Measurements from ENCODE around the gene MMP24OS. TPM values are rescaled to one million over a fixed set of nuclear protein-coding genes. Genes with fewer than 3 reads are reported as not detected.
A peak's percentile ranks its signal among the peaks of the same experiment; 100 is the strongest.
"Not testable (repeated sequence)": the region's sequence is repeated elsewhere in the genome, so short reads cannot be mapped to it uniquely, and the experiment has no call there.

Gene MMP24OS
- total and polyA plus RNA-seq, 5 donors from 2014 or later, result 8.7 to 50.6 (median 9.6) TPM

DNA sequence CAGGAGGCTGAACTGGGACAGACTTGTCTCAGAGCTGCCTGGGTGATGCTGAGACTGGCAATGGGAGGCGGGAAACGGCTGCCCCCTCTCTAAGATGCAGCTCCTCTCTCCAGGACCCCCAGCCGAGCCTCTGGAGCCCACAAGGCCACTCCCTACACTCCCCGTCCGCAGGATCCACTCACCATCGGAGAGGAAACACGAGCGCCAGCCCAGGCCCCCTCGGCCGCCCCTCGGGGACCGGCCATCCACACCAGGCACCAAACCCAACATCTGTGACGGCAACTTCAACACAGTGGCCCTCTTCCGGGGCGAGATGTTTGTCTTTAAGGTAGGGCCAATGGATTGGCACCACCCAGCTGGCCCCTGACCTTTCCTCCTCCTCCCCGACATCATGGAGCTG lies 10.8 kb downstream of the MMP24OS start:
- no peak for ATAC-seq (ENCODE audit: low read depth in 2 of 2)

DNA sequence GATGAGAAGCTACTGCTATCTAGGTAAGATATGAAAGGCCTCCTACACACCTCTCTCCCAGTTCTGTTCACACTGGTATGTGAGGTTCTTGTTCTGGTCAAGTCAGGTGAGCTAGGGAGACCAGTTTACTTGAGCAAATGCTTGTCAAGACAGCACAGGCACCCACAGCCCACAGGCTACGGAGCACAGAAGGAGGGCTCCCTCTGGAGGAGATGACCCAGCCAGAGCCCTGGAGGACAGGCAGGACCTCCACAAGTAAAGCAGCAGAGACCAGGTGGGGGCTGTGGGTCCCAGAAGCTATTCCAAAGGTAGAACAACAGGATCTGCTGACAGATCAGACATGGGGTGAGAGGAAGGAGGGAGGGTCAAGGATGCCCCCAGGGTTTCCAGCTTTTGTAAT lies 13.2 kb downstream of the MMP24OS start:
- Mint-ChIP-seq H3K27me3 (no peaks in the 10 kb centered on the region), H3K9me3 (no peaks in the 10 kb centered on the region), H3K4me3 (no peak overlapping the region), H3K36me3 (peaks cover 22% of the 10 kb centered on the region), H3K4me1 (peaks cover 0 to 16% (median 6%) of the 10 kb centered on the region in 4 donors), H3K27ac (peak overlapping the region in 1 of 3 donors; percentile 38)
- no peaks in the 10 kb centered on the region for H3K27me3 ChIP-seq (ENCODE audit: control insufficient read depth, insufficient read depth, low read length)
- H3K9me3 ChIP-seq (ENCODE audit: control insufficient read depth in 2 of 2, low read length in 2 of 2), result no peaks in the 10 kb centered on the region
- no peaks in the 10 kb centered on the region for H3K4me1 ChIP-seq (ENCODE audit: control insufficient read depth, insufficient read depth, low read length, poor library complexity, severe bottlenecking)
- ATAC-seq (ENCODE audit: low read depth in 2 of 2), result no peak
- DNase-seq, result no peak
- H3K4me3 ChIP-seq (ENCODE audit: low read depth, low read length), result no peak overlapping the region
- H3K27ac ChIP-seq (ENCODE audit: insufficient read depth, low read length, poor library complexity, severe bottlenecking), result no peak overlapping the region
- peaks cover 24% of the 10 kb centered on the region for H3K36me3 ChIP-seq (ENCODE audit: control insufficient read depth, insufficient read depth, low read length)

More for the DNA sequence above, 10.8 kb downstream of the MMP24OS start:
- Mint-ChIP-seq H3K4me1 (peaks cover 0 to 16% (median 6%) of the 10 kb centered on the region in 4 donors), H3K9me3 (no peaks in the 10 kb centered on the region), H3K4me3 (no peak overlapping the region), H3K36me3 (peaks cover 28% of the 10 kb centered on the region), H3K27ac (no peak overlapping the region), H3K27me3 (no peaks in the 10 kb centered on the region)
- H3K36me3 ChIP-seq (ENCODE audit: control insufficient read depth, insufficient read depth, low read length), result peaks cover 33% of the 10 kb centered on the region
- H3K27me3 ChIP-seq (ENCODE audit: control insufficient read depth, insufficient read depth, low read length), result no peaks in the 10 kb centered on the region
- H3K4me1 ChIP-seq (ENCODE audit: control insufficient read depth, insufficient read depth, low read length, poor library complexity, severe bottlenecking), result no peaks in the 10 kb centered on the region
- no peak overlapping the region for H3K27ac ChIP-seq (ENCODE audit: insufficient read depth, low read length, poor library complexity, severe bottlenecking)
- no peaks in the 10 kb centered on the region for H3K9me3 ChIP-seq (ENCODE audit: control insufficient read depth in 2 of 2, low read length in 2 of 2)
- no peak overlapping the region for H3K4me3 ChIP-seq (ENCODE audit: low read depth, low read length)
- DNase-seq, result no peak

DNA sequence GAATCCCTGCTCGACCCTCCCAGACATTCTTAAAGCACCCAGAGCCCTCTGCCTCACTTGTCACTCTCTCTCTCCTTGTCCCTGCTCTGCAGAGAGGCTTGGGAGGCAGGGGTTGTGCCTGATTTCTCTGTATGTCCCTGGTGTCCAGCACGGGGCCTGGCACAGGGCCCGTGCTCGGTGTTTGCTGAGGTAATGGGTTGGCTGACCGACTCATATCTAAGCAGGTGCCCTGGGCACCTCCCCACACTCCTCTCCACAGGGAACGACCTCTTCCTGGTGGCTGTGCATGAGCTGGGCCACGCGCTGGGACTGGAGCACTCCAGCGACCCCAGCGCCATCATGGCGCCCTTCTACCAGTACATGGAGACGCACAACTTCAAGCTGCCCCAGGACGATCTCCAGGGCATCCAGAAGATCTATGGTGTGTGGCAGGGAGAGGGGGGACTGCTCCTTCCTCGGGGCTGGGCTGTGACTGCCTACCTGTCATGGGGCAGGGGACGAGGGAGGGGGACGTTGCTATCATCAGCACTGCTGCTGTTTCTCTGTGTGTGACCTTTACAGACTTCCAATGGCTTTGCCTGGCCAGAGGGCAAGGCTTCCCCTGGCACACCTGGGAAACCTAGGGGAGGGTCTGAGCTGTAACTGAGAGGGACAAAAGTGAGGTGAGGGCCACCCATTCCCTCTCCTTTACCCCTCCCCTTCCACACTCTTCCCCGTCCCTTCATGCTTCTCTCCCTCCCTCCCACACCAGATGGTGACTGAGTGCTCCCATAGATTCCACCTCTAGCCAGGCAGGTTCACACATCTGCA lies 14.2 kb downstream of the MMP24OS start:
- peaks cover 0 to 12% (median 6%) of the 10 kb centered on the region in 4 donors for H3K4me1 Mint-ChIP-seq
- H3K27me3 Mint-ChIP-seq, result no peaks in the 10 kb centered on the region
- Histone ChIP-seq H3K36me3 (ENCODE audit: control insufficient read depth, insufficient read depth, low read length) (peaks cover 25% of the 10 kb centered on the region), H3K27ac (ENCODE audit: insufficient read depth, low read length, poor library complexity, severe bottlenecking) (no peak overlapping the region), H3K4me1 (ENCODE audit: control insufficient read depth, insufficient read depth, low read length, poor library complexity, severe bottlenecking) (no peaks in the 10 kb centered on the region), H3K9me3 (ENCODE audit: control insufficient read depth in 2 of 2, low read length in 2 of 2) (no peaks in the 10 kb centered on the region), H3K4me3 (ENCODE audit: low read depth, low read length) (no peak overlapping the region), H3K27me3 (ENCODE audit: control insufficient read depth, insufficient read depth, low read length) (no peaks in the 10 kb centered on the region)
- H3K9me3 Mint-ChIP-seq, result no peaks in the 10 kb centered on the region
- DNase-seq, result no peak
- peak overlapping the region in 2 of 3 donors; percentile 73 to 76 for H3K27ac Mint-ChIP-seq
- no peak overlapping the region for H3K4me3 Mint-ChIP-seq
- ATAC-seq (ENCODE audit: low read depth in 2 of 2), result no peak
- peaks cover 26% of the 10 kb centered on the region for H3K36me3 Mint-ChIP-seq

DNA sequence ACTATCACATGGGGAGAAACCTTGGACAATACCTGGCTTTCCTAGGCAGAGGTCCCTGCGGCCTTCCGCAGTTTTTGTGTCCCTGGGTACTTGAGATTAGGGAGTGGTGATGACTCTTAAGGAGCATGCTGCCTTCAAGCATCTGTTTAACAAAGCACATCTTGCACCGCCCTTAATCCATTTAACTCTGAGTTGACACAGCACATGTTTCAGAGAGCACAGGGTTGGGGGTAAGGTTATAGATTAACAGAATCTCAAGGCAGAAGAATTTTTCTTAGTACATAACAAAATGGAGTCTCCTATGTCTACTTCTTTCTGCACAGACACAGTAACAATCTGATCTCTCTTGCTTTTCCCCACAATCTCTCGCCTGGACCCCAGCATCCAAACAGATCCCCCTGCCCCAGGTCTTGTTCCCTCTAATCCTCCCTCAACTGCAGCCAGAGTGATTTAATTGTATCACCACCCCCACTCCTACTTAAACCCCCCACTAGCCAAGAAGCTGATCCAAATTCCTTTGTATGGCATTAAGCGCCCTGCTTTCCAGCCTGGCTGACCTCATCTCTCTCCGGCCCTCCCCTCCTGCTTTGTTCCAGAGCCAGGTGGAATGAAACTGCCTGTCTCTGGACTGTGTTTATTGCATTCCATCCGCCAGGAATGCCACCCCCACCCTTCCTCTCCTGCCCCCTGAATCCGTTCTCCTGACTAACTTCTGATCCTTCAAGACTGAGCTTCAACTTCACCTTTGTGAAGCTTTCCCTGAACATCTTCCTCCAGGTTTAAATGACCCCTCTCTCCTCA lies 15.0 kb downstream of the MMP24OS start:
- not testable (repeated sequence) for H3K9me3 Mint-ChIP-seq; H3K4me1 ChIP-seq (ENCODE audit: control insufficient read depth, insufficient read depth, low read length, poor library complexity, severe bottlenecking); H3K27me3 ChIP-seq (ENCODE audit: control insufficient read depth, insufficient read depth, low read length); H3K4me1 Mint-ChIP-seq; H3K4me3 ChIP-seq (ENCODE audit: low read depth, low read length); ATAC-seq (ENCODE audit: low read depth in 2 of 2); DNase-seq; H3K27ac ChIP-seq (ENCODE audit: insufficient read depth, low read length, poor library complexity, severe bottlenecking); H3K27me3 Mint-ChIP-seq; H3K9me3 ChIP-seq (ENCODE audit: control insufficient read depth in 2 of 2, low read length in 2 of 2)
- Mint-ChIP-seq H3K4me3 (peak overlapping the region in 1 of 4 donors; percentile 47), H3K27ac (peak overlapping the region in 1 of 3 donors; percentile 73), H3K36me3 (peaks cover 31% of the 10 kb centered on the region)
- H3K36me3 ChIP-seq (ENCODE audit: control insufficient read depth, insufficient read depth, low read length), result peaks cover 20% of the 10 kb centered on the region

DNA sequence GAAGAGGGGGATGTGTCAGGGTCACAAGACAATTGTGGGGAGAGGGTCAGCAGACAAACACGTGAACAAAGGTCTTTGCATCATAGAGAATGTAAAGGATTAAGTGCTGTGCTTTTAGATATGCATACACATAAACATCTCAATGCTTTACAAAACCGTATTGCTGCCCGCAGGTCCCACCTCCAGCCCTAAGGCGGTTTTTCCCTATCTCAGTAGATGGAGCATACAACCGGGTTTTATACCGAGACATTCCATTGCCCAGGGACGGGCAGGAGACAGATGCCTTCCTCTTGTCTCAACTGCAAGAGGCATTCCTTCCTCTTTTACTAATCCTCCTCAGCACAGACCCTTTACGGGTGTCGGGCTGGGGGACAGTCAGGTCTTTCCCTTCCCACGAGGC lies 15.6 kb downstream of the MMP24OS start:
- H3K4me3 ChIP-seq (ENCODE audit: low read depth, low read length); DNase-seq; ATAC-seq (ENCODE audit: low read depth in 2 of 2); H3K4me1 Mint-ChIP-seq; H3K9me3 Mint-ChIP-seq; H3K4me1 ChIP-seq (ENCODE audit: control insufficient read depth, insufficient read depth, low read length, poor library complexity, severe bottlenecking); H3K27ac ChIP-seq (ENCODE audit: insufficient read depth, low read length, poor library complexity, severe bottlenecking); H3K27ac Mint-ChIP-seq; H3K27me3 Mint-ChIP-seq; H3K4me3 Mint-ChIP-seq; H3K27me3 ChIP-seq (ENCODE audit: control insufficient read depth, insufficient read depth, low read length); H3K9me3 ChIP-seq (ENCODE audit: control insufficient read depth in 2 of 2, low read length in 2 of 2): not testable (repeated sequence)
- H3K36me3 Mint-ChIP-seq, result peaks cover 26% of the 10 kb centered on the region
- H3K36me3 ChIP-seq (ENCODE audit: control insufficient read depth, insufficient read depth, low read length), result peaks cover 14% of the 10 kb centered on the region

DNA sequence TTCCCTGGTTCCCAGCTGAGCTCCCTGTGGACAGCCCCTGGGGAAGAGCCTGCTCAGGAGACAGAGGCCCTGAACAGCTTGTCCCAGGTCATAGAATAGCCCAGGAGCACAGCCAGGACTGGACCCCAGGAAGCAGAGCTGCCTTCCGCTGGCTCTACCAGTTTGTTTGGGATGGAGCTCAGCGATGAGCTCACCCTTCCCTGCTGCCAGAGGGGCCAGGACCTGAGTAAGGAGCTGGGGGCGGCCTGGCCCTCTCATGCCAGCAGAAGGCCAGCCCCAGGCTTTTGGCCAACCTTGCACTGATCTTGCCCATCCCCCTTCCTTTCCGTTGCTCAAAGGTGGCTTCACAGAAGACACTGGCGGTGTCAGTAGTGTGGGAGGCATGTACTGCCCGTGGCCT lies 17.5 kb downstream of the MMP24OS start:
- Mint-ChIP-seq H3K4me1 (peaks cover 0 to 9% (median 4%) of the 10 kb centered on the region in 4 donors), H3K4me3 (no peak overlapping the region), H3K27me3 (no peaks in the 10 kb centered on the region), H3K9me3 (no peaks in the 10 kb centered on the region), H3K36me3 (peaks cover 28% of the 10 kb centered on the region), H3K27ac (no peak overlapping the region)
- H3K4me3 ChIP-seq (ENCODE audit: low read depth, low read length), result no peak overlapping the region
- no peaks in the 10 kb centered on the region for H3K4me1 ChIP-seq (ENCODE audit: control insufficient read depth, insufficient read depth, low read length, poor library complexity, severe bottlenecking)
- no peak for DNase-seq
- H3K9me3 ChIP-seq (ENCODE audit: control insufficient read depth in 2 of 2, low read length in 2 of 2), result no peaks in the 10 kb centered on the region
- H3K27ac ChIP-seq (ENCODE audit: insufficient read depth, low read length, poor library complexity, severe bottlenecking), result no peak overlapping the region
- no peak for ATAC-seq (ENCODE audit: low read depth in 2 of 2)
- peaks cover 14% of the 10 kb centered on the region for H3K36me3 ChIP-seq (ENCODE audit: control insufficient read depth, insufficient read depth, low read length)
- no peaks in the 10 kb centered on the region for H3K27me3 ChIP-seq (ENCODE audit: control insufficient read depth, insufficient read depth, low read length)

DNA sequence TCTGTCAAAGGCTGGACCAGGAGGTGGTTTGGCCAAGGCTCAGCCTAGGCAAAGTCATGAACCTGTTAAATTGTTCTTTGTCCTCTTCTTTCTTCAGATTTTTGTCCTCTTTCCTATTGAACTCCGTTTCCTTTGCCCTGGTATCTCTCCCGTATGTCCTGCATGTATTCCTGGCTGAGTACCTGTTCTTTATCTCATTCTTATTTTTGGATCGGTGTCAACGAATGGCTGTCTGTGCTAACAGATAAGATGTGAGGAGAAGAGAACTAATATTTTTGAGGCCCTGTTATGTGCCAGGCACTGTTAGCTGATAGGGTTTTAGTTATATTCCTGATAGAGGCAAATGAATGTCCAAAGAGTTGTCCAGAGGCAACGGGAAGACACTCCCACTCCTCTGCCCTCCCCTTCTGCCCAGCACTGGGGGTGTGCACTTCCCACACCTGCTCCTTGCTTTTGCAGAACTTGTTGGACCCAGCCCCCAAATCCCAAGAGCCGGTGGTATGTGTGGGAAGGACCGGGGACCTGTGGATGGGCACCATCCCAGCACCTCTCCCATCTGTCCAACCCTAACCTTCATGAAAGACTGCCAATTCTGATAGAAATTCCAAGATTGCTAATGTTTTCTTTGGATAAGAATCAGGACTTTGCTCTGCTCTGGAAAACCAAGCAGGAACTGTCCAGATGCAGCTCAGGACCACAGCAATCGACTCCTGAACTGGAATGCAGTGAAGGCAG lies 20.6 kb downstream of the MMP24OS start:
- H3K27ac Mint-ChIP-seq, result no peak overlapping the region
- H3K36me3 Mint-ChIP-seq, result peaks cover 32% of the 10 kb centered on the region
- no peaks in the 10 kb centered on the region for H3K27me3 Mint-ChIP-seq
- ATAC-seq (ENCODE audit: low read depth in 2 of 2) (no peak), DNase-seq (no peak)
- peaks cover 3% of the 10 kb centered on the region for H3K4me1 ChIP-seq (ENCODE audit: control insufficient read depth, insufficient read depth, low read length, poor library complexity, severe bottlenecking)
- no peak overlapping the region for H3K27ac ChIP-seq (ENCODE audit: insufficient read depth, low read length, poor library complexity, severe bottlenecking)
- H3K9me3 Mint-ChIP-seq, result no peaks in the 10 kb centered on the region
- no peak overlapping the region for H3K4me3 Mint-ChIP-seq
- H3K36me3 ChIP-seq (ENCODE audit: control insufficient read depth, insufficient read depth, low read length), result peaks cover 5% of the 10 kb centered on the region
- no peaks in the 10 kb centered on the region for H3K9me3 ChIP-seq (ENCODE audit: control insufficient read depth in 2 of 2, low read length in 2 of 2)
- no peak overlapping the region for H3K4me3 ChIP-seq (ENCODE audit: low read depth, low read length)
- H3K4me1 Mint-ChIP-seq, result peaks cover 2 to 11% (median 4%) of the 10 kb centered on the region in 4 donors
- no peaks in the 10 kb centered on the region for H3K27me3 ChIP-seq (ENCODE audit: control insufficient read depth, insufficient read depth, low read length)
